ENCODE measurements around the gene NLRP13. TPM values are rescaled to one million over a fixed set of nuclear protein-coding genes. Genes with fewer than 3 reads are reported as not detected.
"Not testable (repeated sequence)": the region's sequence is repeated elsewhere in the genome, so short reads cannot be mapped to it uniquely, and the experiment has no call there.

Gene NLRP13
- total RNA-seq, 4 donors from 2014 or later = not detected

GRCh38 chr19:55959996-55960675 lies 28.0 kb upstream of the NLRP13 start:
- intact Hi-C loops (cut with DNase I) = no loop called here
- no peak for TF ChIP-seq CTCF (IDR thresholded peaks at IDR 0.05)
- no peak for TF ChIP-seq POLR2AphosphoS5 (IDR thresholded peaks at IDR 0.05)
- TF ChIP-seq EP300 (IDR thresholded peaks at IDR 0.05) = no peak
- no peak for TF ChIP-seq POLR2A (IDR thresholded peaks at IDR 0.05; ENCODE audit: low read depth)
- no peak for DNase-seq (ENCODE audit: extremely low spot score)
- WGBS = 85% methylated on average over 6 of the region's 6 CpGs
- Histone ChIP-seq H3K27me3 (no peaks in the 10 kb centered on the region), H3K4me1 (no peaks in the 10 kb centered on the region), H3K36me3 (no peaks in the 10 kb centered on the region), H3K27ac (replicated peaks in 1 of 4) (no peak overlapping the region), H3K4me3 (no peak overlapping the region), H3K9me3 (no peaks in the 10 kb centered on the region)

GRCh38 chr19:55958356-55958755 lies 26.2 kb upstream of the NLRP13 start:
- Histone ChIP-seq H3K36me3 (no peaks in the 10 kb centered on the region), H3K9me3 (no peaks in the 10 kb centered on the region), H3K27me3 (no peaks in the 10 kb centered on the region), H3K27ac (replicated peaks in 1 of 4) (no peak overlapping the region), H3K4me1 (no peaks in the 10 kb centered on the region), H3K4me3 (no peak overlapping the region)
- no peak for DNase-seq (ENCODE audit: extremely low spot score)
- TF ChIP-seq POLR2AphosphoS5 (IDR thresholded peaks at IDR 0.05) (no peak), EP300 (IDR thresholded peaks at IDR 0.05) (no peak), POLR2A (IDR thresholded peaks at IDR 0.05; ENCODE audit: low read depth) (no peak), CTCF (IDR thresholded peaks at IDR 0.05) (no peak)
- WGBS = 85% methylated on average over 4 of the region's 4 CpGs
- intact Hi-C loops (cut with DNase I) = no loop called here

GRCh38 chr19:55956431-55956830 lies 24.3 kb upstream of the NLRP13 start:
- 73% methylated on average over 7 of the region's 7 CpGs for WGBS
- TF ChIP-seq CTCF (IDR thresholded peaks at IDR 0.05) = no peak
- no peak for TF ChIP-seq POLR2AphosphoS5 (IDR thresholded peaks at IDR 0.05)
- TF ChIP-seq EP300 (IDR thresholded peaks at IDR 0.05) = no peak
- TF ChIP-seq POLR2A (IDR thresholded peaks at IDR 0.05; ENCODE audit: low read depth) = no peak
- intact Hi-C loops (cut with DNase I) = no loop called here
- no peak for DNase-seq (ENCODE audit: extremely low spot score)
- no peaks in the 10 kb centered on the region for H3K9me3 ChIP-seq
- no peaks in the 10 kb centered on the region for H3K36me3 ChIP-seq
- H3K27me3 ChIP-seq = no peaks in the 10 kb centered on the region
- no peaks in the 10 kb centered on the region for H3K4me1 ChIP-seq
- H3K4me3 ChIP-seq = no peak overlapping the region
- no peak overlapping the region for H3K27ac ChIP-seq (replicated peaks in 1 of 4)

- Histone ChIP-seq H3K9me3 (peaks cover 0 to 17% (median 5%) of the 10 kb centered on the region in 4 donors), H3K27me3 (peaks cover 0 to 12% (median 0%) of the 10 kb centered on the region in 4 donors)
- 90% methylated on average over 19 of the region's 19 CpGs for WGBS
- H3K4me1 ChIP-seq; H3K36me3 ChIP-seq; DNase-seq (ENCODE audit: extremely low spot score); H3K4me3 ChIP-seq; H3K27ac ChIP-seq (replicated peaks in 1 of 4); intact Hi-C loops (cut with DNase I): not testable (repeated sequence)
Observed at GRCh38 chr19:55950566-55950965, 18.4 kb upstream of the NLRP13 start.

- H3K36me3 ChIP-seq = no peaks in the 10 kb centered on the region
- 83% methylated on average over 8 of the region's 8 CpGs for WGBS
- H3K27me3 ChIP-seq = peaks cover 0 to 18% (median 0%) of the 10 kb centered on the region in 4 donors
- H3K9me3 ChIP-seq = peaks cover 0 to 17% (median 5%) of the 10 kb centered on the region in 4 donors
- no peak for DNase-seq (ENCODE audit: extremely low spot score)
- H3K27ac ChIP-seq (replicated peaks in 1 of 4) = no peak within 1 kb of the TSS
- TF ChIP-seq POLR2A (IDR thresholded peaks at IDR 0.05; ENCODE audit: low read depth) (no peak), CTCF (IDR thresholded peaks at IDR 0.05) (no peak), POLR2AphosphoS5 (IDR thresholded peaks at IDR 0.05) (no peak), EP300 (IDR thresholded peaks at IDR 0.05) (no peak)
- H3K4me1 ChIP-seq = no peaks in the 10 kb centered on the region
- intact Hi-C loops (cut with DNase I) = no loop called here
- no peak within 1 kb of the TSS for H3K4me3 ChIP-seq
Observed at GRCh38 chr19:55947532-55947931, 15.4 kb upstream of the NLRP13 start, which contains the start of gene NLRP8. Gene NLRP8 (plus strand): TSS chr19:55947832.
